Testis (tissue), 3 donors: Measurements from ENCODE around the gene DRC7. TPM values are rescaled to one million over a fixed set of nuclear protein-coding genes. Genes with fewer than 3 reads are reported as not detected.

Experiments used
- DNase-seq: peaks from one replicate; pipeline ENCODE4 v3.0.0-alpha.2; 2019
- H3K27ac ChIP-seq, 2 donors: fragments of 200-600 bp; sonication (generic); one replicate each; pipeline ENCODE4 v1.5.1; 2019
- H3K27me3 ChIP-seq: fragments of 200-600 bp; sonication (generic); one replicate; pipeline ENCODE4 v1.5.1; 2019
- H3K36me3 ChIP-seq: fragments of 200-600 bp; sonication (generic); one replicate; pipeline ENCODE4 v1.5.1; 2017; ENCODE audit warnings: low read depth; ENCODE audit errors: missing control alignments
- H3K4me1 ChIP-seq: fragments of 200-600 bp; sonication (generic); one replicate; pipeline ENCODE4 v1.5.1; 2019
- H3K4me3 ChIP-seq, 2 donors: fragments of 200-600 bp; sonication (generic); one replicate each; pipeline ENCODE4 v1.5.1; 2017 to 2019
- H3K9me3 ChIP-seq: fragments of 200-600 bp; sonication (generic); one replicate; pipeline ENCODE4 v1.5.1; 2017
- POLR2A ChIP-seq: fragments of 450-650 bp; IDR thresholded peaks from one replicate; pipeline ENCODE4 v1.6.1; 2017; ENCODE audit warnings: antibody characterized with exemption, mild to moderate bottlenecking, moderate library complexity
- WGBS, 2 donors: methylation state at CpG; one replicate each; pipeline ENCODE4 v1.1.5; 2018; 5-methylcytosine and 5-hydroxymethylcytosine counted together
- intact Hi-C: fragments of 100-400 bp; cut with DNase I; formaldehyde crosslinking; loops from one replicate; pipeline ENCODE4 v1.15.1; 2023; ENCODE audit warnings: low total_unique reads
- polyA plus RNA-seq: library from polyadenylated mRNA; stranded (reverse); fragments of 350-450 nt; fragmentation: Illumina TruSeq; extraction: RNeasy Lipid Tissue Mini Kit (QIAGEN cat#74804); gene quantifications from one replicate; pipeline ENCODE4 v1.2.3, GENCODE V29; 2014; ENCODE audit warnings: low read depth, low replicate concordance; ENCODE audit not compliant: insufficient read depth
- total RNA-seq, 2 donors: library from RNA; depleted of rRNA; stranded (reverse); fragments of >200 nt; gene quantifications; one replicate each; pipeline ENCODE4 v1.2.3, GENCODE V29; 2016
- TF ChIP-seq, protein P1 (sequence below), 3 experiments: fragments of 450-650 bp in 2 of 3; fragments of 200-600 bp in 1 of 3; sonication (generic) in 1 of 3; IDR thresholded peaks; one replicate each; pipeline ENCODE4 v1.5.1; 2016 to 2019; ENCODE audit warnings: antibody characterized with exemption in 3 of 3, mild to moderate bottlenecking in 2 of 3, moderate library complexity in 1 of 3

Gene DRC7
- total and polyA plus RNA-seq, 3 donors from 2014 or later: 35.4 to 199 (median 62.7) TPM

DNA sequence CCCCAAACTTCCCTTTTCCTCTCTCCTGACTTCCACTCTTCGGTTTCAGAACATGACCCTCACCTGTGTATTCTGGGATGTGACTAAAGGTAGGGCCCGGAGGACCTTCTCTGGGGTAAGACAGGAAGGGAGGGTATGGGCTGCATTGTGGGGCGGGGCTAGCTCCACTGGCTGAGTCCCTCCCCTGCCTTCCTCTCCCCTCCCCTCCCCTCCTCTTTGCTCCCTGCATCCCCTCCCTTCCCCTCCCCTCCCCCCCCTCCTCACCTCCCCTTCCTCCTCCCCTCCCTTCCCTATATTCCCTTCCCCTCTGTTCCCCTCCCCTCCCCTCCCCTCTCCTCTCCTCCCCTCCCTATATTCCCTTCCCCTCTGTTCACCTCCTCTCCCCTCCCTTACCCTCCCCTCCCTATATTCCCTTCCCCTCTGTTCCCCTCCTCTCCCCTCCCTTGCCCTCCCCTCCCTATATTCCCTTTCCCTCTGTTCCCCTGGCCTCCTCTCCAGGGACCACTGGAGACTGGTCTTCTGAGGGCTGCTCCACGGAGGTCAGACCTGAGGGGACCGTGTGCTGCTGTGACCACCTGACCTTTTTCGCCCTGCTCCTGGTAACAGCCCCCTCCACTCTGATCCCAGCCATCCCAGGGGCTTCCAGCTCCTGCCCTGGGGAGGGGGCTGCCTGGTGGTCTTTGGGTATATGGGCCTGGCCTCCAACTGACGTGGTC, 14.7 kb upstream of the DRC7 start:
- TF ChIP-seq POLR2A: no peak
- TF ChIP-seq, protein P1, sequence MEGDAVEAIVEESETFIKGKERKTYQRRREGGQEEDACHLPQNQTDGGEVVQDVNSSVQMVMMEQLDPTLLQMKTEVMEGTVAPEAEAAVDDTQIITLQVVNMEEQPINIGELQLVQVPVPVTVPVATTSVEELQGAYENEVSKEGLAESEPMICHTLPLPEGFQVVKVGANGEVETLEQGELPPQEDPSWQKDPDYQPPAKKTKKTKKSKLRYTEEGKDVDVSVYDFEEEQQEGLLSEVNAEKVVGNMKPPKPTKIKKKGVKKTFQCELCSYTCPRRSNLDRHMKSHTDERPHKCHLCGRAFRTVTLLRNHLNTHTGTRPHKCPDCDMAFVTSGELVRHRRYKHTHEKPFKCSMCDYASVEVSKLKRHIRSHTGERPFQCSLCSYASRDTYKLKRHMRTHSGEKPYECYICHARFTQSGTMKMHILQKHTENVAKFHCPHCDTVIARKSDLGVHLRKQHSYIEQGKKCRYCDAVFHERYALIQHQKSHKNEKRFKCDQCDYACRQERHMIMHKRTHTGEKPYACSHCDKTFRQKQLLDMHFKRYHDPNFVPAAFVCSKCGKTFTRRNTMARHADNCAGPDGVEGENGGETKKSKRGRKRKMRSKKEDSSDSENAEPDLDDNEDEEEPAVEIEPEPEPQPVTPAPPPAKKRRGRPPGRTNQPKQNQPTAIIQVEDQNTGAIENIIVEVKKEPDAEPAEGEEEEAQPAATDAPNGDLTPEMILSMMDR (IDR thresholded peaks at IDR 0.05): no peak
- no peak overlapping the region for H3K4me3 ChIP-seq
- DNase-seq: no peak
- no peaks in the 10 kb centered on the region for H3K4me1 ChIP-seq
- no peaks in the 10 kb centered on the region for H3K27me3 ChIP-seq
- no peaks in the 10 kb centered on the region for H3K36me3 ChIP-seq
- intact Hi-C loops: no loop called here
- no peaks in the 10 kb centered on the region for H3K9me3 ChIP-seq
- 77 to 80% methylated on average over 6 to 7 of the region's 7 CpGs for WGBS, 2 donors
- no peak overlapping the region for H3K27ac ChIP-seq

DNA sequence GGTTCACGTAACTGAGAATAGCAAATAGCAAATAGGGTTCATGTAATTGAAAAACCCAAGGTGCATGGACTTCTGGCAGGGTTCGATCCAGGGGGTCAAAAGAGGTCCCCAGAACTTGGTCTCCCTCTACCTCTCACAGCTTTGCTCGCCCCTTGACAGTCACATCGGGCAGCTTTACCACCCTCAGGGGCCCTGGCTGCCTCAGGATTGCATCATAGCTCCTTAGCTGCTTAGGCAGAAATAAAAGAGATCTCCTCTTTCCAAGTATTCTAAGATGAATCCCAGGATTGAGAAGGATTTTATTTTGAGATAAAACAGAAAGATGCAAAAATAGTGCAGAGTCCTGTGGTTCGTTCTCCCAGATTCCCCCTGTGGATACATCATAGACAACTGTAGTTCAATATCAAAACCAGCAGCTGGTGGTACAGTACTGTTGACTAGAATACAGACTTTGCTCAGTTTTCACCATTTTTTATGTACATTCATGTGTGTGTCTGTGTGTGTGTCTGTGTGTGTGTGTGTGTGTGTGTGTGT, 13.7 kb upstream of the DRC7 start:
- intact Hi-C loops: no loop called here
- H3K36me3 ChIP-seq: no peaks in the 10 kb centered on the region
- 83 to 93% methylated on average over 5 of the region's 5 CpGs for WGBS, 2 donors
- H3K4me1 ChIP-seq: no peaks in the 10 kb centered on the region
- H3K9me3 ChIP-seq: no peaks in the 10 kb centered on the region
- H3K27me3 ChIP-seq: no peaks in the 10 kb centered on the region
- DNase-seq: no peak
- H3K27ac ChIP-seq: no peak overlapping the region
- no peak overlapping the region for H3K4me3 ChIP-seq
- TF ChIP-seq, protein P1 (IDR thresholded peaks at IDR 0.05): no peak
- TF ChIP-seq POLR2A: no peak

DNA sequence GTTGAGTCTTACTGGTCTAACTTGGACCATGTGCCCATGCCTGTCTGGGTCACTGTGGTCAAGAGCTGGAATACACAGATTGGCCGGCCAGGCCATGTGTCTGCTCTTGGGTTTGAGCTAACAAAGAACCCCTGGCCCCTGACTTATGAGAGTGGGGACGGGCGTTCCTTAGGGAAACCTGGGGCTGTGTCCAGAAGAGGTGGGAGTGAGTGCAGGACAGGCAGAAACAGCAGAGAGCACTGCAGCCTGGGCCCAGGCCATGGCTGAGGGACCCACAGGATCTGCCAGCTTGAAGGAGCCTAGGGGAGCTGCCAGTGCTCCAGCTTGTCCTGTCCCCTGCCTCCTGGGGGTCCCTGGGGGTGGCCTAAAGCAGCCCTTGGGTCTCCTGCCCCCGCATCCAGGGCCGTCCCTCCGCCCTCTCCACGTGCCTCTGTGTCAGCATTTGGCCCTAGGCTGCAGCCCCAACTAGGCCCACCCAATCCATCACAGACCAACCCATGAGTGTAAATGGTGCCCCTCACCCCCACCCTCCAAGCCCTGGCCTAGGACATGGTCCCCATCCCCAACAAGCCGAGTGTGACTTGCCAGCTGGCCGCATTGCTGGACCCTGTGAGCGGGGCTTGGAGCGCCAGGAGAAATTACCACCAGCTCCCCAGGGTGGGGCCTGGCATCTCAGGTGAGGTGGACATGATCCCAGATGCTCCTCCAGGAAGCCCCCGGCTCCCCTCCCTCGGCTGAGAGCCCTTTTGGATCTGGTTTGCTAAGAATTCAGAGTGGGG, 12.5 kb upstream of the DRC7 start:
- intact Hi-C loops: no loop called here
- no peaks in the 10 kb centered on the region for H3K9me3 ChIP-seq
- no peak overlapping the region for H3K27ac ChIP-seq
- no peaks in the 10 kb centered on the region for H3K36me3 ChIP-seq
- no peaks in the 10 kb centered on the region for H3K27me3 ChIP-seq
- 77 to 96% methylated on average over 5 to 13 of the region's 13 CpGs for whole genome bisulfite sequencing, 2 donors
- no peaks in the 10 kb centered on the region for H3K4me1 ChIP-seq
- no peak overlapping the region for H3K4me3 ChIP-seq
- TF ChIP-seq, protein P1 (IDR thresholded peaks at IDR 0.05): no peak
- TF ChIP-seq POLR2A: no peak
- DNase-seq: no peak

DNA sequence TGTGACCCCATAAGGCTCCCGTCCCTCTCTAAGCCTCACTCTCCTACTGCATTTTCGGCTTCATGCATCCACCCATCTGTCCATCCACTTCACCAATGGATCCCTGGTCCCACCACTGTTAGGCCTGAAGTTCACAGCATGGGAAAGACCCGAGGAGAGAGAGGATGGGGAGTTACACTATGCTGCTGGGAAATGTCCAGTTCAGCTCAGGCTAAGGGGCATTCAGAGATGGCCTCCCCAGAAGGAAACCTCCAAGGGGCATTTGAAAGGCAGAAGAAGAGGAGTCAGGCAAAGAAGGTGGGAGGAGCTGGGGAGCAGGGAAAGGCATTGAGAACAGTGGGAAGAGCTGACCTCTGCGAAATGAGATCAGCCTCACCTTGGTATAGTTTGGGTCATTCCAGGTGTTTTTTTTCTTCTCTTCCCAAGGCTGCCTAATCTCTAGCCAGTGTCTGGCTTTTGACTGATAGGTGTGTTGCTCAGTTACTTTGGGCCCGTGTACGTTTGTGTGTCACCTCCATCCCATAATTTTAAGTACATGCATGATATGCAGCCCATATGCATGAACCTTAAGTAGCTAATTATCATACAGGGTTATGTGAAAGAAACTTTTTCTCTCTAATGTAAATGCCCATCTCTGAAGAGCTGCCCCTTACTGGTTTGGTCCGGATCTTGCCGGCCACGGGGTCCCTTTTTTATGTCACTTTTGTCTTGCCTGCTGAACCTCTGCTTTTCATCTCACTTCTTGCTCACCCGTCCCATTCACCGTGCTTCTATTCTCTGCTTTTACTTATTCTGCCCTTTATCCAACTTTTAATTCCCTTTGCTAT, 11.6 kb upstream of the DRC7 start:
- Histone ChIP-seq H3K9me3 (no peaks in the 10 kb centered on the region), H3K27me3 (no peaks in the 10 kb centered on the region), H3K36me3 (no peaks in the 10 kb centered on the region), H3K4me1 (no peaks in the 10 kb centered on the region), H3K4me3 (no peak overlapping the region), H3K27ac (no peak overlapping the region)
- intact Hi-C loops: no loop called here
- TF ChIP-seq, protein P1 (IDR thresholded peaks at IDR 0.05): no peak
- TF ChIP-seq POLR2A: no peak
- DNase-seq: no peak
- WGBS, 2 donors: 83 to 91% methylated on average over 11 of the region's 11 CpGs
